IPS DF 4.7 (cell line): ENCODE data around the gene LCMT1.
"Not testable (repeated sequence)": the region's sequence is repeated elsewhere in the genome, so short reads cannot be mapped to it uniquely, and the experiment has no call there.

Experiments
- DNase-seq: peaks from one replicate; pipeline ENCODE4 v3.0.0-alpha.2; 2013; ENCODE audit warnings: low spot score; ENCODE audit errors: extremely low read depth

The LCMT1 gene

DNA sequence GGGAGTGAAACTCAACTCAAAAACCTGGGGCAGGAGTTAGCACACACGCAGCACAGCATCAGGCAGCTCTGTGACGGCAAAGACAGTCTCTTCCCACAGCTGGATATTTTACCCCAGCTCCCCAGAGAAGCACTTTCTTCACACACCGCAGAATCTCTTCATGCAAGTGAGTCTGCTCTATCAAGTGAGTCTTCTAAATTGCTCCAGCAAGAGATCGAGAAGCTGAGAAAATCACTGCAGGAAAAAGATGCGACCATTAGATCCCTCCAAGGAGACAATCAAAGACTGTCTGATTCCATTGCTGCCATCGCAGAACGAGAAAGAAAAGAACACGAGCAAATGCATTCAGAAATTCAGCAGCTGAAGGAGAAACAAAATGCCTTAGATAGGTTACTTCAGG lies 16.9 kb upstream of the LCMT1 start:
- no peak for DNase-seq

DNA sequence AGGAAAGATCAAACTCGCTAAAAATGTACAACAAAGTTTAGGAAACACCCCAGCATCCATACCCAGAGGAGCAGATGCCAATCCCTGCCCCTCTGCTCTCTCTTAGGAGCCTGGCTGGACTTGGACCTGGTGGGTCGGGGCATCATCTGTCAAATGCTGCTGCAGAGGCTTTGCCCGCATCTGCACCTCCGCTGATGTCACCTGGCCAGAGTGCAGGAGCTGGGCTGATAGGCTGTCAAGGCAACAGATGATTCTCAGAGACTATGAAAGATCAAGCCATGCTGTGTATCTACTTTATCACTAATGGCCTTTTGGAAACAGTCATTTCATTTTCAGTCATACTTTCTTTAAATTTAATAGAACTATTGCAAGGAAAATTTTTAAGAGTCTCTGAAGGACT lies 15.9 kb upstream of the LCMT1 start:
- DNase-seq = no peak

DNA sequence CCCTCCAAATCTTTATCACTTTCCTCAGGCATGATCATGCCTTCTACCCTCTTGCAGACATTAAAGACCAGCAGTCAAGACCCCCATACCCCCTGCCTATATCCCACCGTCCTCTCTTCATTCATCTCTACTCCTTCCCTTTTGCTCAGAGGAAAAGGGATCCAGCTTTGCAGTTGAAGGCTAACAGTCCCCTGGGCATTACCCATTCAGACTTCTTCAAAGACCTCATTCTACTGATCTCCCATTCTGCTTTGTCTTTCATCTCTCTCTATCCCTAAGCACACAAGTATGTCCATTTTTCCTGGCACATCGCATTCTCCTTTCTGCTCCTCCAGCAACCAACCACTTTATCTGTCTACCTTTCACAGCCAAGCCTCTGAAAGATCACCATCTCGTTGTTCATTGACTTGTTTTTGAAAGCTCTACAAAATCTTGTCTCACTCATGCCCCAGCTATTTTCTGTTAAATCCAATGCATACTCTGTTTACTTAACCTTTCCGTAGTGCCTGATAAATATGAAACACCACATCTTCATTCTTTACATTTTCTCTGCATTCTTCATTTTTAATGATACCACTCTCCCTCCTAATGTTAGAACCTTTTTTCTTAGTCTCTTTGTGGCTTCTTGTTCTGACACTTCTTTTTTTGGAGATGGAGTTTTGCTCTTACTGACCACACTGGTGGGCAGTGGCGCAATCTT lies 14.1 kb upstream of the LCMT1 start:
- DNase-seq = no peak

DNA sequence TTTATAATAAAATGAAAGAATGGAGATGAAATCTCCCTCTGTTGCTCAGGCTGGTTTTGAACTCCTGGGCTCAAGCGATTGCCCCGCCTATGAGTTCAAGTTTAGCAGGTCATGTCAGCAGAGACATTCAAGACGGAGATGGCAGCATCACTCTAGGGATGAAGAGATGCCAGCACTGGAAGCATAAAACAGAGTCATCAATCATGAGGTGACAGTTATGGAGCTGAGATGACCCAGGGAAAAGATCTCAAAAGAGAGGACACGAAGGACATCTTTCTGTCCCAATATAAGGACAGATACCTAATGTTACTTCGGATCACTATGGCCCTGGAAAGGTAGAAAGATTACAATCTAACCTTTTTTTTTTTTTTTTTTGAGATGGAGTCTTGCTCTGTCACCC lies 11.0 kb upstream of the LCMT1 start:
- DNase-seq = no peak

DNA sequence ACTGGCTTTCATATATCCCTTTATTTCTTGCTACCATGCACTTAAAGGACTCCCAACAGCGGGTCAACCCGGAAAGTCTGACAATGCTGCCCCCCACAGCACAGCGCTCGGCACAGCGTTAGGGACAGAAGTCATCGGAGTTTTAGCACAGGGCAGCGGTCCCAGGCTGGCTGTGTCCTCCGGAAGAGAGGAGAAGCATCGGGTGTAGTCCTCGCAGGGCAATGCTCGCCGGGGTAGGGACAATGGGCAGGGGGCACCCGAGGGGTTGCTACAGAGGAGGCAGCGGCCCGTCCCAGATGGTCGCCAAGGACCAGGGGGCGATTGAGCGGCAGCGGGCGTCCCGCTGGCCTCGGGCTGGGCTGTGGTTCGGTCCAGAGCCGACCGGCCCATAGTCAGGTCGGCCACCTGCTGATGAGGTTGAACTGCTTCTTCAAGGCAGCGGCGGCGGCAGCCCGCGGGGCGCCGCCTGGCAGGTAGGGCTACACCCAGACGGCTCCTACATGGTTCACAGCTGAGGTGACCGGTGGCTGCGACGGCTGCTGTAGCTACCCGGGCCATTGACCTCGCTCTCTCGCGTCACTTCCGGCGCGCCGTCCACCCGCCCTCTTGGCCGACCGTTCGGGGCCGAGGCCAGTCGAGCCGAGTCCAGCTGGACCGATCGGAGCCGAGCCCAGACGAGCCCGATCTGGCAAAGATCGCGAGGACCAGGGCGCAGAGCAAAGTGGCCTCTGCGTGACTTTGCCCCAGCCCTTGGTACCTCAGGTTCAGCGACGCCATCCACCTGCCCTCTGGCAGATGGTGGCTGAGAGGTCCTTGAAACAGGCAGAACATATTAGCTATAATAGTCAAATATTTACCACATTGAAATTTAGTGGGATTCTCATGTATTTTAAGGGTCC lies 4.7 kb upstream of the LCMT1 start:
- DNase-seq = no peak

DNA sequence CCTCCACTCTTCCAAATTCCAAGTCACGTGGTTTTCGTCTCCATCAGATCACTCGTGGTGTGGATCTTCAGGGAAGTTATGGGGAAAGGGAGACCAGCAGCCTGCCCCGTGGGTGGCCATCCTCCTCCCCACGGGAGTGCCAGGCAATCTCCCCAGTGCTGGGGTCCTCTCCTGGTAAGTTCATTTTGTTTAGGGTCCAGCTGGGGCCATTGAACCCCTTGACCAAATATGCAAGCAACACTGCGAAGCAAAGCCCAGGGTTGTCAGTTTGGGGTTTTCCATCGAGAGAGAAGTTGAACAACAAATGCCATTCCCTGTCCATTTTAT lies 4.1 kb upstream of the LCMT1 start:
- DNase-seq = no peak

DNA sequence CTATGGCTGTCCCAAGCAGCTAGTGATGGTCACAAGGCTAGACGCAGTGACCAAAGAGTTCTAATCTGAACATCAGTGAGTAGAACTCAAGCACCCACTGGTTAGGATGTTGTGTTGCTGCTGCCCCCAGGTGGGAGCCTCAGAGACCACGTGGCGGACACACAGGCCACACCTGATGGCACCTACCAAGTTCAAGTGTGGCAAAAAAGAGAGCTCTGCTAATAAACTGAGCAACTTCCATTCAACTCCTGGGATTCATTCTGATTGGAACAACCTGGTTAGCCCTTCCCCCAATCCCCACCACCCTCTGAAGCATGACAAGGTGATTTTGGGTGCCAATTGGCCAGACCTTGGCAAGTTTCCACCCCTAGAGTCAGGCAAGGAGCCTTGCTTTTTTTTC lies 3.5 kb upstream of the LCMT1 start:
- DNase-seq = no peak

DNA sequence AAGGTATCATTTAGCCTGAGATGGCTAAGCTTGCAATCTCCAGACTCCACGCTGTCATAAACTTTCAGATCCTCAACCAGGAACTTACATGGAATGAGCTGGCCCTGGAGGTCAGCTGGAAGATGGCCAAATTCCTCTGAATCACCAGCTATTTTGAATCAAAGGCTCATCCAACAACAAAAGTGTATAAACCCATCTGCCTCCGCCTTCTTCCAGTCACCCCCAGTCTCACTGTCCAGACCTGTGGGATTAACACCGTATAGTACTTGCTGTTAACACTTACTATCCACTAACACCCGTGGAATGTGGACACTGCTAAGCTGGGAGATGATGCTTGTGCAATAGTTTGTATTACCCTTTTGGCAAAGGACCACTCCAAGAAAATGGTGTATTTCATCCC lies 1.9 kb upstream of the LCMT1 start:
- DNase-seq = no peak

DNA sequence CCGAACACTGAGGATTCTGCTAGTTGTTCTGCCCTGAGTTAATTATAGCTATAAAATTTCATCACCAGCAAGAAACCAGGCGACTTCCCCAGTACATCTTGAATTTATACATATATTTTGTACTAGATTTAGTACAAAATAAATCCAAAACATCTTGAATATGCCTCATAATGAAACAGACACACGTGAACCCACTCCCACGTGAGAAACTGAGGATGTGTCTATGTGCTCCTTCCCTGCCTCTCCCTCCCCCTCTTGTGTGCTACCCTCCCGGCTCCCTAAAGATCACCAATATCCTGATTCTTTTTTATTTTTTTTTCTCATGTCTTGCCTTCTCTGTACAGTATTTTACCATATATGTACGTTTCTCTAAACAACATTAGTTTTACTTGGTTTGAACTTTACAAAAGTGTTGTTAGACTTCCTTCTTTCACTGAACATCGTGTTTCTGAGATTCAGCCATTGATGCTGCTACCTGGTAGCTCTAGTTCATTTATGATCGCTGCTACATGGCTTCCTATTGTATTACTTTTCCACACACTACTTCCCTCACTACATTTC lies 1.1 kb upstream of the LCMT1 start:
- DNase-seq = no peak

DNA sequence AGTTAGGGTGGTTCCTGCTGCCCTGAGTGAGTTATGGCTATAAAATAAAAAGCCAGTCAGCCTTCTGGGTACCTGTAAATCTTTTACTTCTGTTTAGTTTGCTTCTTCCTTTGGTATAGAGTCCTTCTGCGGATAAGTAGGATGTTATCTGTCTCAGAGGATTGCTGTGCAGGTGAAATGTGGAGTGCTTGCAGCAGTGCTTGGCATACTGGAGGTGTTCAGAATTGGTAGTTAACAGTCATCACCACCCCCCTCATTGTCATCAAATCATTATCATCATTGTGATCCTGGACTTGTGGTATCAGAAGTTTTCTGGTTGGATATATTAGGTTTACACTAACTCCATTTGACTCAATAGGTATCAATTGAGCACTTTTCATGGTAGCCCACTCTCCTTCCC lies 2.6 kb downstream of the LCMT1 start:
- no peak for DNase-seq

DNA sequence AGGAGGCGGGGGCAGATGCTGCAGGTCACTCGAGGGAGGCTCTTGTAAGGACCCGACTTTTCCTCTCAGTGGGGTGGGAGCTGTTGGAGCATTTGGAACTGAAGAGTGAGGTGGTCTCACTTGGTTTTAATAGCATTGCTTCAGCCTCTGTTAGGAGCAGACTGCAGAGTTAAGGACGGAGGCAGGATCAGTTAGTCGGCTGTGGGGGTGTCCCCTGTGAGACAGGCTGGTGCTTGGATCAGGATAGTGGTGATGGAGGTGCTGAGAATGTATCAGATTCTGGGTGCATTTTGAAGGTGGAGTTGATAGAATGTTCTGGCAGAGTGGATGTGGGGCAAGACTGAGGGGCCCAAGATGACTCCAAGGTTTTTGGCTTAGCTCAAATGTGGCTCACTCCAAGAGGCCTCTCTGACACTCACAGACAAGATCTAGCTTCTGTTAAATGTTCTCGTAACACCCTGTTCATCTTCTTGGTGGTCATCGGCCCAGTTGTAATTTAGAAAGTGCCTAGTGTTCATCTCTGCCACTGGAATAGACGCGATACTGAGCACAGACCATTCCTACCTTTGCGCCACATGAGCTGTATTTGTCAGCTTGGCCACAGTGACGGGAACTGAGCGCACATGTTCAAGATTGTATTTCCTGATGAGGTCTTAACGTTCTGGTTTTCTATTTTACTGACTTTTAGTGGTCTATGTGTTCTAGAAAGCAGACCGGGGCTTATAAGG lies 7.5 kb downstream of the LCMT1 start:
- no peak for DNase-seq

DNA sequence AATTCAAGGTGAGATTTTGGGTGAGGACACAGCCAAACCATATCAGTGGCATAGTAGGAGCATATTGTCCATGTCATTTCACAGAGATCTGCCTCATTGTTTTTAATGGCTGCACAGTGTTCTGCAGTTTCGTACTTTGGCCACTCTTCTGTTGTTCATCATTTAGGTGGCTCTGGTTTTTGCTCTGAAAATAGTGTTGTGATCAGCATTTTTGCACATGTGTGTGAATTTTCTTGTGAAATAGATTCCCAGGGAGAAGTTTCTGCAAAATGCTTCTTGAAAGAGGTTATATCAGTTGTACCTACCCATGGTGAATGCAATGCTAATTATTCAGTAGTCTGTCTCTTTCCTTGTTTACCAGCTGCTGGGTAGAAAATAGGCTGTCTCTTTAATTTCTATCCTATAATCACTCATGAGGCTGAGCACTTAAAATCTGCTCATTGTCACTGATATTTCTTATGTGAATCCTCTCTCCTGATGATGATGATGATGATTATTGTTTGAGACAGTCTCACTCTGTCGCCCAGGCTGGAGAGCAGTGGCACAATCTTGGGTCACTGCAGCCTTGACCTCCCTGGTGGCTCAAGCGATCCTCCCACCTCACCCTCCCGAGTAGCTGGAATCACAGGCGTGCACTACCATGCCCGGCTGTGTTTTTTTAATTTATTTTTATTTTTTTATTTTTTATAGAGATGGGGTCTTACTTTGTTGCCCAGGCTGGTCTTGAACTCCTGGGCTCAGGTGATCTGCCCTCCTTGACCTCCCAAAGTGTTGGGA lies 10.5 kb downstream of the LCMT1 start:
- no peak for DNase-seq

DNA sequence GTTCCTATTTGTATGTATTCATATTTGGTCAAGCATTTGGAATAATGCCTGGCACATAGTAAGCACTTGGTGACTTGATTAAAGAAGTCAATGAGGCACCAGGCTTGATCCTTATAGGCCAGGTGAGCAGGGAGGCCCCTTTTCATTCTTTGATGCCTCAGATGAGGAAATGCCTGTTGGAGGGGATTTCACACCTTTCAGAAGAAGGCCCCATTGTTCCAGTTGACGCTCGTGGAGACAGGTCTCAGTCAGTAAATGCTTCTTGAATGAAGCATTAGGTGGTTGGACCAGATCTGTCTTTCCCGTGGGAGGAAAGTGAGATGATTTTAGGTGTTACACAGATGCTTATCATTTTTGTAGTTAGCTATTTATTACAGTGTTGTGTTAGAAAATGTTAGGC lies 13.0 kb downstream of the LCMT1 start:
- no peak for DNase-seq

DNA sequence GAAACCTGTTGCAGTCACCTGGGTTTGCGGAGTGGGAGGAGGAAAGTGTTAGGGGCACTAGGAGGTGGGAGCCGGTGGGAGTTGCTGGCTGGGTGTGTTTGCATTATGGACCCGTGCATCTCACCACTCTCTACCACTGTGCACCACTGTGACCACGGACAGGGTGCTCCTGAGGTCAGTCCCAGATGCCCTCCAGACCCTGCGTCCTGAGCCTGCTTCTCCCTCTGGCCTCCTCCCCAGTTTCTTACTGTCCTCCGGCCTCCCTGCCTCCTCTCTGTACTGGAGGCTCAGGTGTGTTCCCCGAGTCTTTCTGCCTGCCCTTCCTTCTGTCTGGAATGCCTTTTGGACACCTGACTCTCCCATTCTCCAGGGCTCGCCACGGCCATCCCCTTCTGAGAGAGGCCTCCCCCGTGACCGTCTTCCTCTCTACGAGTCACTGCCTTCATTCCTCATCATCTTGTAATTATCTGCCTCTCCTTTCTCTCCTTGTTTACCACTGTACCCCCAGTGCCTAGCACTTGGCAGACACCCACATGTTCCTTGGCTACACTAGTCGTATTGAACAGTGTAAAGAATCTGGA lies 14.6 kb downstream of the LCMT1 start:
- not testable (repeated sequence) for DNase-seq

DNA sequence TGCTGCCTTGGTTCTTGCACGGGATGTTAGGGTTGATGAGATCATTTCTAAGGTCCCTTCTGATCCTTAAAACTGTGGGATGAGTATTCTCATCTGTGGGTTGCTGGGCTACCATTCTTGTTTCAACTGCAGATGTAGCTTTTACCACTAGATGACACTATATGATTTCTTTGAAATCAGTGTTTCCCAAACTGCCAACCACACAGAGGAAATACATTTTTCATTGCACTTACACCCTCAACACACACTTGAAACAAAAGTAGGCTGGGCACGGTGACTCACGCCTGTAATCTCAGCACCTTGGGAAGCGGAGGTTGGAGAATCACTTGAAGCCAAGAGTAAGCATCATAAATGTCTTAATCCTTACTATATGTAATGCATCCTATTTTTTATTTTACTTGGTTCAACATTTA lies 15.3 kb downstream of the LCMT1 start:
- no peak for DNase-seq

DNA sequence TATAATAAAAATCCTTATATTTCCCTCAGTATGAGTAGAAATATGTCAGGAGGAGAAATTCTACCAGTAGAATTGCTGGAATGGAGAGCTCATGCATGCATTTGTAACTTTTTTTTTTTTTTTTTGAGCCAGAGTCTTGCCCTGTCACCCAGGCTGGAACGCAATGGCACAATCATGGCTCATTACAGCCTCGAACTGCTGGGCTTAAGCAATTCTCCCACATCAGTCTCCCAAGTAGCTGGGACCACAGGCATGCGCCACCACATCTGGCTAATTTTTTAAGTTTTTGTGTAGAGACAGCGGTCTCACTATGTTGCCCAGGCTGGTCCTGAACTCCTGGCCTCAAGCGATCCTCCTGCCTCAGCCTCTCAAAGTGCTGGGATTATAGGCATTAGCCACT lies 21.2 kb downstream of the LCMT1 start:
- DNase-seq = not testable (repeated sequence)

DNA sequence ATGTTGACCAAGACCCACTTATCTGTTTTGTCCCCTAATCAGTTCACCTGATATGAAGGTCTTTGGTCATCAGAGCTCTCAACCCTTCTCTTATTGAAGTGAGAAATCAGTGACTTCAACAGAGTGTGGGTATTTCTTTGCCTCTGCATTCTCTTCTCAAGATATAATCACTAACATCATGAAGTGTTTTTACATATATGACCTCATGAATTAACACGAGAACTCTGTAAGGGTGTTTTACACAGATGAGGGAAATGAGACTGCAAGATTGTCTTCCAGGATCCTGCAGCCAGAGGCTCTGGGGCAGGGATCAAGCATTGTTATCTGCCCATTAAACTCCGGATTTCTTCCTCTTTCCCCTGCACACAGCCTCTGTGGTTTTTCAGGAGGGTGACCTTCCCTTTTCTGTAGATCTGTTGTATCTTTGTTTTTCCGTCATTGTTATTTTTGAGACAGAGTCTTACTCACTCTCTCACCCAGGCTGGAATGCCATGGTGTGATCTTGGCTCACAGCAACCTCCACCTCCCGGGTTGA lies 22.7 kb downstream of the LCMT1 start:
- DNase-seq = no peak

DNA sequence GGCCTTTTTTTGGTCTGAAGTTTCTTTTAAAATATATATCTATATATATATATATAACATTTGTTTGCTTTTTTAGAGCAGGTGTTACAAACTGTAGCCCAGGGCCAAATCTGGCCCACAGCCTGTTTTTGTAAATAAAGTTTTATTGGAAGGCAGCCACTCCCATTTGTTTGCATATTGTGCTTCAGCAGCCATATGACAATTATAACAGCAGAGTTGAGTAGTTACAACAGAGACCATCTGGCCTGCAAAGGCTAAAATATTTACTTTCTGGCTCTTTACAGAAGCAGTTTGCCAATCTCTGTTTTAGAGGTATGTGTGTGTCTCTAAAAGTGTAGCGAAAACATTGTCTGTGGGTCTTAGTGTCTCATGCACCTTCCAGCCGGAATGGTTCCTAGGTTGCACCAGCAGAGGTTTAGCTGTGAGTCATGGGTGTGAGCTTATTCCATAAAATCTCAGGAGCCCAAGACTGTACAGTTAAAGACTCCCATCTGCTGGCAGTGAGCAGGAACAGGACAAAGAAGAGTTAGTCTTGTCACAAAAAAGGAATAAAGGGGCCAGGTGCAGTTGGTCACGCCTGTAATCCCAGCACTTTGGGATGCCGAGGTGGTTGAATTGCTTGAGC lies 23.8 kb downstream of the LCMT1 start:
- no peak for DNase-seq

DNA sequence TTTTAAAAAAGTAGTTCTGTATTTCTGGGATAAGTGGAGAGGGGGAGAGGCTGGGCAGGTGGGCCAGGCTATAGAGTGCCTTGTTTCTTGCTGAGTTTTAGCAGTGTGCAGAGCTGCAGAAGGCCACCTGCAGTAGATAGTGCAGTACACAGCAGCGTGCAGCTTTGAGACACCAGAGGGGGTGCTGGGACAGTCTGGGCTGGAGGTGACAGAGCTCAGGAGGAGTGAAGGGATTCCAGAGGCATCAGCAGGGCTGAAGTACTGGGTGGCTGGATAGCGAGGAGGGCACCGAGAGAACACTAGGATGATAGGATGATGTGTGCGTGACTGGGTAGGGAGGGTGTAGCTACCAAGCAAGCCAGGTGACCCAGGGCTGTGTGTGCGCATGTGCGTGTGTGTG lies 26.6 kb downstream of the LCMT1 start:
- DNase-seq = no peak

DNA sequence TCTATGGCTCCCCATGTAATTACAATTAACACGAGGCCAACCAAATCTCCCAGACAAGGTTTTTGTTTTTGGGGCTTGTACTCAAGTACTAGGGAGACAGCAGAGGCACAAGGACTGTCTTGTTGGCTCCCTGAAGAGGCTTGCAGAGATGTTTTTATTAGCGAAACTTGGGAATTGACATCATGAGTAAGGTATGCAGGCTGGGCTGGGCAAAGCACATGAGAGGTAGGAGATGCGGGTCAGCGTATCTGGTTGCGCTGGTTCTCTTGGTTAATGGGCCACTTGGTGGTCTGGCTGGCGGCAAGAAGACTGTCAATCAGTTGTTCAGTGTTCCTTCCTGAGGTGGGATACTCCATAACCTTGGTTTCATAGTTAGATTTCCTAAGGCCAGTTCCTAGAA lies 28.9 kb downstream of the LCMT1 start:
- DNase-seq = no peak
